H1 (cell line): ENCODE results near the gene ZNF764. TPM values are rescaled to one million over a fixed set of nuclear protein-coding genes. Genes with fewer than 3 reads are reported as not detected.

Experiments
- CTCF ChIA-PET: fragments of 300-600 bp; sonication (Branson Sonifier 250); formaldehyde crosslinking; loops from one replicate; lab custom pipeline; 2021; ENCODE audit not compliant: partially characterized antibody; lab: Charles Lee
- POLR2A ChIA-PET: fragments of 300-600 bp; sonication (Branson Sonifier 250); formaldehyde crosslinking; loops from one replicate; lab custom pipeline; 2021; ENCODE audit warnings: inconsistent platforms; ENCODE audit not compliant: partially characterized antibody; lab: Charles Lee
- DNase-seq, 2 experiments: peaks; one replicate each; pipeline versions ENCODE4 v3.0.0 to v3.0.0-alpha.2; 2010 to 2022; ENCODE audit warnings: low spot score in 2 of 2, low read depth in 1 of 2, mixed read lengths in 1 of 2
- FAIRE-seq: peaks from 2 replicates; lab custom pipeline; 2011; peaks lifted over from hg19 to GRCh38; lab: Jason Lieb, UNC
- H2AFZ ChIP-seq: 2 replicates; pipeline ENCODE4 v1.8.1; 2012; ENCODE audit warnings: low read length, inconsistent platforms
- H2AK5ac ChIP-seq: 2 replicates; pipeline ENCODE4 v1.6.1; 2013; ENCODE audit warnings: low read depth, low read length
- H2BK120ac ChIP-seq: replicated peaks from 2 replicates; pipeline ENCODE3; 2013; ENCODE audit warnings: low read depth, low read length, inconsistent platforms
- H2BK12ac ChIP-seq: 2 replicates; pipeline ENCODE4 v1.6.1; 2013; ENCODE audit warnings: low read depth, low read length
- H2BK15ac ChIP-seq: 2 replicates; pipeline ENCODE4 v1.6.1; 2013; ENCODE audit warnings: low read length
- H2BK20ac ChIP-seq: 2 replicates; pipeline ENCODE4 v1.6.1; 2013; ENCODE audit warnings: low read length
- H2BK5ac ChIP-seq: 2 replicates; pipeline ENCODE4 v1.6.1; 2013; ENCODE audit warnings: low read depth, low read length
- H3K14ac ChIP-seq: 2 replicates; pipeline ENCODE4 v1.6.1; 2013; ENCODE audit warnings: inconsistent platforms; ENCODE audit not compliant: insufficient read length
- H3K18ac ChIP-seq: 2 replicates; pipeline ENCODE4 v1.6.1; 2013; ENCODE audit warnings: low read length; ENCODE audit errors: extremely low read depth
- H3K23ac ChIP-seq: 2 replicates; pipeline ENCODE4 v1.6.1; 2013; ENCODE audit warnings: inconsistent platforms; ENCODE audit not compliant: insufficient read length
- H3K23me2 ChIP-seq: 2 replicates; pipeline ENCODE4 v1.6.1; 2013; ENCODE audit warnings: low read depth, low read length
- H3K27ac ChIP-seq: 2 replicates; pipeline ENCODE4 v1.6.1; 2011; ENCODE audit warnings: low read depth, low read length, inconsistent platforms
- H3K27me3 ChIP-seq, 4 experiments: replicated peaks in 1 of 4; 1 replicate in 1 of 4; 2 replicates in 3 of 4; pipeline versions ENCODE4 v1.6.1 to v1.8.1; 2011 to 2013; ENCODE audit warnings: low read length in 3 of 4, mild to moderate bottlenecking in 3 of 4, inconsistent platforms in 2 of 4, mixed read lengths in 2 of 4, moderate library complexity in 1 of 4; ENCODE audit not compliant: control insufficient read depth in 3 of 4, insufficient read depth in 3 of 4; ENCODE audit errors: extremely low read depth in 1 of 4
- H3K36me3 ChIP-seq, 4 experiments: 2 replicates each; pipeline versions ENCODE4 v1.6.1 to v1.8.1; 2011 to 2013; ENCODE audit warnings: mild to moderate bottlenecking in 4 of 4, low read length in 3 of 4, moderate library complexity in 2 of 4, control low read depth in 1 of 4, inconsistent platforms in 1 of 4; ENCODE audit not compliant: insufficient read depth in 4 of 4, control insufficient read depth in 2 of 4
- H3K4ac ChIP-seq: replicated peaks from 2 replicates; pipeline ENCODE3; 2013; ENCODE audit warnings: low read length, low read depth, mixed read lengths, inconsistent platforms; ENCODE audit not compliant: insufficient read length
- H3K4me1 ChIP-seq, 4 experiments: replicated peaks in 1 of 4; 1 replicate in 1 of 4; 2 replicates in 3 of 4; pipeline versions ENCODE4 v1.6.1 to v1.8.1; 2011 to 2013; ENCODE audit warnings: low read length in 3 of 4, inconsistent platforms in 2 of 4, mixed read lengths in 1 of 4; ENCODE audit not compliant: insufficient read depth in 4 of 4, control insufficient read depth in 3 of 4
- H3K4me2 ChIP-seq, 2 experiments: 2 replicates each; pipeline versions ENCODE4 v1.6.1 to v1.8.1; 2011 to 2013; ENCODE audit warnings: low read depth in 2 of 2, low read length in 2 of 2, control low read depth in 1 of 2, inconsistent platforms in 1 of 2, mild to moderate bottlenecking in 1 of 2; ENCODE audit not compliant: insufficient read depth in 1 of 2
- H3K4me3 ChIP-seq, 4 experiments: fragments of 200-600, 300-600 bp in 1 of 4; sonication (generic), shearing (Covaris generic), sonication (Bioruptor Twin) in 1 of 4; 2 replicates each; pipeline versions ENCODE4 v1.5.1 to v1.8.1; 2011 to 2016; ENCODE audit warnings: low read length in 4 of 4, low read depth in 3 of 4, control low read depth in 2 of 4, inconsistent platforms in 2 of 4, mild to moderate bottlenecking in 2 of 4, mixed read lengths in 1 of 4, moderate library complexity in 1 of 4; ENCODE audit not compliant: insufficient read depth in 2 of 4; ENCODE audit errors: extremely low read depth in 1 of 4
- H3K56ac ChIP-seq: replicated peaks from 2 replicates; pipeline ENCODE3; 2013; ENCODE audit warnings: low read depth, mild to moderate bottlenecking, mixed read lengths, low read length, inconsistent platforms; ENCODE audit not compliant: insufficient read length
- H3K79me1 ChIP-seq: 2 replicates; pipeline ENCODE4 v1.6.1; 2013; ENCODE audit warnings: low read depth, low read length, control low read depth
- H3K79me2 ChIP-seq, 2 experiments: 2 replicates each; pipeline versions ENCODE4 v1.6.1 to v1.8.1; 2012 to 2013; ENCODE audit warnings: low read length in 2 of 2, mild to moderate bottlenecking in 2 of 2, inconsistent platforms in 1 of 2; ENCODE audit not compliant: insufficient read depth in 2 of 2, control insufficient read depth in 1 of 2
- H3K9ac ChIP-seq, 4 experiments: replicated peaks in 1 of 4; 1 replicate in 1 of 4; 2 replicates in 3 of 4; pipeline versions ENCODE4 v1.6.1 to v1.8.1; 2011 to 2013; ENCODE audit warnings: low read depth in 3 of 4, low read length in 3 of 4, control low read depth in 2 of 4, mild to moderate bottlenecking in 2 of 4, moderate library complexity in 2 of 4, inconsistent platforms in 1 of 4; ENCODE audit errors: extremely low read depth in 1 of 4
- H3K9me3 ChIP-seq, 2 experiments: 2 replicates each; pipeline versions ENCODE4 v1.6.1 to v1.8.1; 2012 to 2013; ENCODE audit warnings: mild to moderate bottlenecking in 2 of 2, moderate library complexity in 2 of 2, control low read depth in 1 of 2, inconsistent platforms in 1 of 2, low read depth in 1 of 2, low read length in 1 of 2, mixed read lengths in 1 of 2; ENCODE audit not compliant: insufficient read depth in 2 of 2
- H4K20me1 ChIP-seq, 2 experiments: replicated peaks in 1 of 2; 2 replicates each; pipeline versions ENCODE3 to v1.8.1; 2011 to 2013; ENCODE audit warnings: inconsistent platforms in 2 of 2, low read length in 2 of 2, mild to moderate bottlenecking in 1 of 2; ENCODE audit not compliant: insufficient read depth in 2 of 2, control insufficient read depth in 1 of 2
- H4K5ac ChIP-seq: 2 replicates; pipeline ENCODE4 v1.6.1; 2013; ENCODE audit warnings: low read length, low read depth, mixed read lengths, inconsistent platforms; ENCODE audit not compliant: insufficient read length
- H4K8ac ChIP-seq: 2 replicates; pipeline ENCODE4 v1.8.0; 2013; ENCODE audit warnings: mild to moderate bottlenecking, moderate library complexity, low read length, inconsistent platforms; ENCODE audit not compliant: insufficient read depth; ENCODE audit errors: extremely low read depth
- H4K91ac ChIP-seq: replicated peaks from 2 replicates; pipeline ENCODE3; 2013; ENCODE audit warnings: low read length, mixed read lengths, inconsistent platforms; ENCODE audit not compliant: insufficient read length
- CBX8 ChIP-seq: fragments of 300-800, 300-1000 bp; sonication (generic); IDR thresholded peaks from 2 replicates; pipeline ENCODE4 v1.7.1; 2016; ENCODE audit warnings: low read depth, low read length, borderline replicate concordance
- CHD1 ChIP-seq: IDR thresholded peaks from 2 replicates; pipeline ENCODE4 v1.6.1; 2012; ENCODE audit warnings: low read depth, low read length, improper control_type of control experiment
- EZH2 ChIP-seq: fragments of 200-600 bp; sonication (generic); IDR thresholded peaks from 2 replicates; pipeline ENCODE4 v1.7.1; 2012; ENCODE audit warnings: low read depth, mild to moderate bottlenecking, moderate library complexity, low read length, inconsistent platforms; ENCODE audit not compliant: severe bottlenecking
- POLR2A ChIP-seq, 2 experiments: IDR thresholded peaks; 1 replicate in 1 of 2; 2 replicates in 1 of 2; pipeline ENCODE4 v1.6.1; 2011; ENCODE audit warnings: low read depth in 2 of 2, low read length in 2 of 2, mild to moderate bottlenecking in 2 of 2; ENCODE audit errors: control extremely low read depth in 1 of 2
- RFX5 ChIP-seq: IDR thresholded peaks from 2 replicates; pipeline ENCODE4 v1.6.1; 2011; ENCODE audit warnings: low read depth, low read length, improper control_type of control experiment, borderline replicate concordance
- RNF2 ChIP-seq: fragments of 200-900, 300-1000 bp; sonication (generic); IDR thresholded peaks from 2 replicates; pipeline ENCODE4 v1.7.1; 2016; ENCODE audit warnings: borderline replicate concordance, low read depth, mild to moderate bottlenecking, antibody characterized with exemption, low read length; ENCODE audit not compliant: poor library complexity, severe bottlenecking; ENCODE audit errors: missing control alignments
- SIRT6 ChIP-seq: IDR thresholded peaks from one replicate; pipeline ENCODE4 v1.7.1; 2012; ENCODE audit warnings: low read length, inconsistent platforms
- TEAD4 ChIP-seq: IDR thresholded peaks from 2 replicates; pipeline ENCODE4 v1.6.1; 2012; ENCODE audit warnings: low read depth, low read length, inconsistent platforms, mixed read lengths
- YY1 ChIP-seq: IDR thresholded peaks from 2 replicates; pipeline ENCODE4 v1.6.1; 2011; ENCODE audit warnings: low read depth, mild to moderate bottlenecking, low read length
- ZNF274 ChIP-seq: IDR thresholded peaks from 2 replicates; pipeline ENCODE4 v1.7.0; 2012; ENCODE audit warnings: low read length, borderline replicate concordance; ENCODE audit errors: extremely low read depth
- WGBS, 2 experiments: shearing (Covaris generic) in 1 of 2; methylation state at CpG; one replicate each; pipeline versions ENCODE4 v1.1.6 to v1.1.7; 2013 to 2015; ENCODE audit warnings: low lambda C conversion rate in 2 of 2, mixed read lengths in 2 of 2, inconsistent platforms in 1 of 2, low coverage in 1 of 2, missing lambda C conversion rate in 1 of 2; ENCODE audit not compliant: insufficient replicate concordance in 2 of 2, insufficient coverage in 1 of 2, insufficient read length in 1 of 2; ENCODE audit errors: extremely low coverage in 1 of 2, missing lambda C conversion rate in 1 of 2; 5-methylcytosine and 5-hydroxymethylcytosine counted together
- polyA plus RNA-seq, 7 experiments: library from polyadenylated mRNA; depleted of rRNA in 3 of 7; stranded (reverse) in 5 of 7; unstranded in 2 of 7; fragments of >200 nt in 5 of 7; fragments of 200-250 nt in 2 of 7; gene quantifications; 1 replicate in 5 of 7; 2 replicates in 1 of 7; 4 replicates in 1 of 7; pipeline versions ENCODE4 v1.2.1 to v1.2.3, GENCODE V29; 2011 to 2013; ENCODE audit warnings: missing spikeins in 2 of 7, mixed read lengths in 2 of 7
- total RNA-seq: library from RNA; stranded (reverse); fragmentation: NEBNext Ultra II Directional; extraction: Animal tissue kit (Norgen Biotek cat#: 25700); gene quantifications from 2 replicates; pipeline ENCODE4 v1.2.1, GENCODE V29; 2021
- TF ChIP-seq, protein P1 (sequence below), 3 experiments: IDR thresholded peaks; 1 replicate in 2 of 3; 2 replicates in 1 of 3; pipeline versions ENCODE4 v1.5.1 to v1.6.1; 2011; ENCODE audit warnings: low read length in 3 of 3, mild to moderate bottlenecking in 3 of 3, inconsistent platforms in 2 of 3, low read depth in 1 of 3, moderate library complexity in 1 of 3; ENCODE audit not compliant: insufficient read depth in 1 of 3; ENCODE audit errors: control extremely low read depth in 1 of 3

ZNF764 gene
- total and polyA plus RNA-seq, 2 of the 8 experiments (the other 6 are each of a cell fraction or from before 2014, with no cell fraction given), result 5.7 to 7.7 TPM

DNA sequence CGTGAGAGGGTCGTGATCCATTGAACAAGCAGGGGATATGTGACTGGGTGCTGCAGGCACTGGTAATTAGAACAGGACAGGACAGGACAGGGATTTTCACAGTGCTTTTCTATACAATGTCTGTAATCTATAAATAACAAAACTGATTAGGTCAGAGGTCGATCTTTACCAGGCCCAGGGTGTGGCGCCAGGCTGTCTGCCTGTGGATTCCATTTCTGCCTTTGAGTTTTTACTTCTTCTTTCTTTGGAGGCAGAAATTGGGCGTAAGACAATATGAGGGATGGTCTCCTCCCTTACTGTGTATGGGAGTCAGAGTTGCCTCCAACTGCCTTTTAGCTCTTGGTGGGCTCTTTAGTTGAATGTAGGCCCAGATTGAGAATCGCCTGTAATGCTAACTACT lies 1.5 kb upstream of the ZNF764 start:
- FAIRE-seq, result no peak
- CTCF ChIA-PET, result interaction anchor here (1.5 to 3.1 kb wide), 4 partner anchors 18 to 110 kb away, joined by 6 to 16 read pairs (median 9); partner anchors contain the start of gene ZNF785
- H3K79me2 ChIP-seq, result no peaks in the 10 kb centered on the region
- TF ChIP-seq SIRT6 (no peak), EZH2 (no peak), CHD1 (no peak), ZNF274 (no peak), RNF2 (no peak), RFX5 (no peak), POLR2A (IDR thresholded peaks at IDR 0.05; ENCODE audit: control extremely low read depth in 1 of 2, low read depth in 2 of 2, low read length in 2 of 2) (no peak), TEAD4 (no peak), CBX8 (no peak), YY1 (no peak)
- TF ChIP-seq, protein P1, sequence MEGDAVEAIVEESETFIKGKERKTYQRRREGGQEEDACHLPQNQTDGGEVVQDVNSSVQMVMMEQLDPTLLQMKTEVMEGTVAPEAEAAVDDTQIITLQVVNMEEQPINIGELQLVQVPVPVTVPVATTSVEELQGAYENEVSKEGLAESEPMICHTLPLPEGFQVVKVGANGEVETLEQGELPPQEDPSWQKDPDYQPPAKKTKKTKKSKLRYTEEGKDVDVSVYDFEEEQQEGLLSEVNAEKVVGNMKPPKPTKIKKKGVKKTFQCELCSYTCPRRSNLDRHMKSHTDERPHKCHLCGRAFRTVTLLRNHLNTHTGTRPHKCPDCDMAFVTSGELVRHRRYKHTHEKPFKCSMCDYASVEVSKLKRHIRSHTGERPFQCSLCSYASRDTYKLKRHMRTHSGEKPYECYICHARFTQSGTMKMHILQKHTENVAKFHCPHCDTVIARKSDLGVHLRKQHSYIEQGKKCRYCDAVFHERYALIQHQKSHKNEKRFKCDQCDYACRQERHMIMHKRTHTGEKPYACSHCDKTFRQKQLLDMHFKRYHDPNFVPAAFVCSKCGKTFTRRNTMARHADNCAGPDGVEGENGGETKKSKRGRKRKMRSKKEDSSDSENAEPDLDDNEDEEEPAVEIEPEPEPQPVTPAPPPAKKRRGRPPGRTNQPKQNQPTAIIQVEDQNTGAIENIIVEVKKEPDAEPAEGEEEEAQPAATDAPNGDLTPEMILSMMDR (IDR thresholded peaks at IDR 0.05; ENCODE audit: control extremely low read depth in 1 of 3, insufficient read depth in 1 of 3, low read depth in 1 of 3, low read length in 3 of 3), result no peak

More for the DNA sequence above, 1.5 kb upstream of the ZNF764 start:
- H4K8ac ChIP-seq, result no peak overlapping the region
- POLR2A ChIA-PET, result interaction anchor here (2.1 to 8.4 kb wide), 5 partner anchors 8 to 46 kb away, joined by 4 to 121 read pairs (median 20); partner anchors contain the start of genes ZNF688 and ZNF747
- H3K23me2 ChIP-seq, result peaks cover 7% of the 10 kb centered on the region; the same call in 1 of the 2 replicates
- no peak overlapping the region for H4K5ac ChIP-seq
- no peak overlapping the region for H2BK20ac ChIP-seq
- no peak overlapping the region for H2BK120ac ChIP-seq
- H4K91ac ChIP-seq, result no peak overlapping the region
- no peak overlapping the region for H3K4ac ChIP-seq
- H3K23ac ChIP-seq, result no peak overlapping the region
- H3K9me3 ChIP-seq, result no peaks in the 10 kb centered on the region
- H2BK5ac ChIP-seq, result no peak overlapping the region
- peaks cover 0 to 5% (median 2%) of the 10 kb centered on the region in 4 experiments; a peak in 2 of 7 replicates for H3K4me1 ChIP-seq
- no peak overlapping the region for H3K14ac ChIP-seq
- H3K27me3 ChIP-seq, result peaks cover 0 to 3% (median 1%) of the 10 kb centered on the region in 4 experiments; a peak in 1 of 7 replicates
- H2AK5ac ChIP-seq, result no peak overlapping the region
- peaks cover 0 to 4% of the 10 kb centered on the region in 2 experiments for H4K20me1 ChIP-seq
- no peak overlapping the region for H3K9ac ChIP-seq
- no peak overlapping the region for H3K4me2 ChIP-seq
- H3K4me3 ChIP-seq, result no peak overlapping the region
- 89% methylated on average over 6 of the region's 6 CpGs; no CpG with 5 or more reads in 1 of the 2 experiments for WGBS, 2 experiments
- no peak overlapping the region for H2AFZ ChIP-seq
- no peaks in the 10 kb centered on the region for H3K79me1 ChIP-seq
- no peak overlapping the region for H3K27ac ChIP-seq
- H2BK12ac ChIP-seq, result no peak overlapping the region
- no peak overlapping the region for H2BK15ac ChIP-seq
- H3K36me3 ChIP-seq, result peaks cover 0 to 8% (median 5%) of the 10 kb centered on the region in 4 experiments; a peak in 4 of 8 replicates
- H3K18ac ChIP-seq, result no peak overlapping the region
- DNase-seq, result no peak
- H3K56ac ChIP-seq, result no peak overlapping the region
